ENCODE results near the gene SLX4IP. TPM values are rescaled to one million over a fixed set of nuclear protein-coding genes. Genes with fewer than 3 reads are reported as not detected.
A peak's percentile ranks its signal among the peaks of the same experiment; 100 is the strongest.

Gene SLX4IP
- total RNA-seq, 1 donor from 2014 or later = 2.6 TPM

DNA sequence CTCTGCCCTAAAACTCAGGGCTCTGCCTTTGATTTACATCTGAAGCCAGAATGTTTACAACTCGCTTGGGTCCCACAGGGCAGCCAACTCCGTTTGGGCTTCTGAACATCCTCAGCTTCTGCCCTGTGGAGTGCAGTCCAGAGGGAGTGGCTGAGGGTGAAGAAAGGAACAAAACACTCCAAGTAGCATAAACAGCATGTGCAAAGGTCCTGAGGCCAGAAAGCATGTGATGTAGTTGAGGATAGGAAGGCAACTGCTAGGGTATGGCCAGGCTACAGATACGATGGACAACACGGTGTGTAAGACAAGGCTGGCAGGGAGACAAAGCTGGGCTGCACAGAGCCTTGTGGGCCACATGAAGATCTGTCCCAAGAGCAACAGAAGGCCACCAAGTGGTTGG, 226.2 kb downstream of the SLX4IP start:
- DNase-seq (ENCODE audit: low read depth in 2 of 2) = no peak

DNA sequence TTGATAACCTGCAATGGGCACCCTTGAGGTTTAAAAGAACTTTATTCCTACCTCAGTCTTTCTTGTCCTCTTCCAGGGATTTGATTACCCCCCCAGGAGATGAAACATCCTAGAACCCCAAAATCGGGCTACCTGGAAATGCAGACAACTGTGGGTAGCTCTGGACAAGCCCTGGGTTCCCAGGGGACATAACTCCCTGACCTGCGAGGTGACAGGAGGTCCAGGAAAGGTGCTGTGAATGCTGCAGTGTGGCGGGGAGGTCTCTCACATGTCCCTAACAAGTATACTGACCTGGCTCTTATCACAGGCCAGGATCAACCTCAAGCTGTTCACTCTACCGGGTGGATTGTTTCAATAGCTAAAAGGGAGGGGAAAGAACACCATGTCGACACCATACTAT, 227.0 kb downstream of the SLX4IP start:
- no peak for DNase-seq (ENCODE audit: low read depth in 2 of 2)

DNA sequence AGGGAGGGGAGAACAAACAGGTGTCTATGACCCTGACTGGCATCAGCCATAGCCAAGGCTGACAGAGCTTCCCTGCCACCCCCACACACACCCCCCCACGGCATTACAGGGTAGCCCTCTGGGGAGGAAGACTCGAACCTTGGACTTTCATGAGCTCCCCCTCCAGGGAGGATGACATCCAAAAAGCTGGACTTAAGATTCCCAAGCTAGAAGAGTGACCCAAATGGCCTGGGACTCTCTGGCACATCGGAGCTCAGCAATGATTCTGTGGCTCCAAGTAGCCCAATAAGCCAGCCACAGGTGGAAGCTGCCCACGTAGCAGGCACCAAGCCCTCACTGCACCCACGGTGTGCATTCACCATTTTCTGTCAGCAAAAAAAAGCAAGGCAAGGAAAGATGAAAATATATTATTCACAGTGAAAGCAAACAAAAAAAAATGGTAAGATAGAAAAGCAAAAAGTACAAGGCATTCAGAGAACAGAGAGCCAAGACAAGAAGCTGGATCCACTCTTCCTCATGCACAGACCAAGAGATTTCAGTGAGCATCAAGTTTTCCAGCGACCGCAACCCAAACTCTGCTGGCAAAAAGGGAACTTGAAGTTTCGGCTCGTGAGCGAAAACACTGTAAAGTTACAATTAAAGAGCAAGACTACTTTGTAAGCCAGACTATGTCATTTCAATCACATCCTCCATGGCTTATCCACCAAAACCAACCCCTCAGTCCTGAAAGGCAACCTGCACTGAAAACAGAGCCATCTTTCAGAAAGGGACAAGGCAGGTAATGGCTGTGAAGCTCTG, 227.8 kb downstream of the SLX4IP start:
- DNase-seq (ENCODE audit: low read depth in 2 of 2) = no peak

DNA sequence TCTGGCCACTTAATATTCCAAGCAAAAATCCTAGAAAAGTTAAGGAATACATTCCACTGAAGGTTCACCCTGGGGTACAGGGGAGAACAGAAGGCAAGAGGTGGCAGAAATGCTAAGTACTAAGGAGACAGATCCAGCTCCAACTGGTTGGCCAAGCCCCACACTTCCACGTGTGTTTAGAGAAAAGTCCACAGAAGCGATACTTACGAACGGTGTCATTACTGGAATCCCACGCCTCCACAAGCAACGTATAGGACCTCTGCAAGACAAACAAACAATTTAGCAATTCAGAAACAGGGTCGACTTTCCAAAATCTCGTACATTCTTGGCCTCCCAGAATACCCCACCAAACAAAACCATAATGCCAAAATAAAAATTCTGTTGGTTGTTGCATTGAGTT, 228.7 kb downstream of the SLX4IP start:
- DNase-seq (ENCODE audit: low read depth in 2 of 2) = no peak

DNA sequence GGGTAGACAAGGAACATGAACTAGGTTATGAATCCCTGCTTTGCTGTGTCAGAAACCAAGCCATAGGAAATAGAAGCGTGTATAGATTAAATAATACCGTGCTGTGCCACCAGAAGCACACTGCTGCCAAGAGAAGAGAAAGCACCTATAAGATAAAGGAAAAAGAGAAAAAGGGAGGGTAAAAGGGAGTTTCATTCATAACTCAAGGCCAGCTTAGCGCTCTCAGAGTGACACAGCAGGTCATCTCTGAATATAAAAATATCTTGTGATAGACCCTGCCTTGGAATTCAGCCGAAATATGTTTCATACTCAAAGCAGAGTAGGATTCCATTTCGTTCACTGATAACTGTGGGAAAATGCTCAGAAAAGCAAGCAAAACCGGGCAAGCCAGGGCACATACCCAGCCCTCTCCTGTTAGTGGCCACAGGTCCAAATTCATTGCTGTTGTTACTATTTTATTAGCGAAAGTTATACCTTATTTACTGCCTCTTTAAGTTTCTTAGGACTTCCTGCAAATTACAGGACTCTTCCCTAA, 230.0 kb downstream of the SLX4IP start:
- DNase-seq (ENCODE audit: low read depth in 2 of 2) = no peak

DNA sequence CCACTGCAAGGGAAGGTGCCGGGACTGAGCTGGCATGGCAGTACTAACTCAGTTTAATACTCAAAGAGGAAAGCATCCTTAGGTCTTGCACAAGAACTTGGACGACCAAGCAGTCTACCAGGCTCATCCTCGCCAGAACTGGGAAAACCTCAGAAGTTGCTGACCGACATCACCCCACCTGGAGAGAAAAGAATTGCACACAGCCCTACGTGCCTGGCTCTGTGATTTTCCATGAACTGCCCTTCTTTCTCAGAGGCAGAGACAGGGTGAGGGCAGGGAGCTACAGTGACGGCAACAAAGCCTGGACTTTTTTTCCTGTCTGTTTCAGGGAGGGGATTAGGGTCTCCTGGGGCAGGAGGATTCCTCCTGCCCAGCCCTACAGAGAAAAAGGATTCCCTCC, 230.7 kb downstream of the SLX4IP start:
- peak in 1 of 2 donors; percentile 45 for DNase-seq (ENCODE audit: low read depth in 2 of 2)

DNA sequence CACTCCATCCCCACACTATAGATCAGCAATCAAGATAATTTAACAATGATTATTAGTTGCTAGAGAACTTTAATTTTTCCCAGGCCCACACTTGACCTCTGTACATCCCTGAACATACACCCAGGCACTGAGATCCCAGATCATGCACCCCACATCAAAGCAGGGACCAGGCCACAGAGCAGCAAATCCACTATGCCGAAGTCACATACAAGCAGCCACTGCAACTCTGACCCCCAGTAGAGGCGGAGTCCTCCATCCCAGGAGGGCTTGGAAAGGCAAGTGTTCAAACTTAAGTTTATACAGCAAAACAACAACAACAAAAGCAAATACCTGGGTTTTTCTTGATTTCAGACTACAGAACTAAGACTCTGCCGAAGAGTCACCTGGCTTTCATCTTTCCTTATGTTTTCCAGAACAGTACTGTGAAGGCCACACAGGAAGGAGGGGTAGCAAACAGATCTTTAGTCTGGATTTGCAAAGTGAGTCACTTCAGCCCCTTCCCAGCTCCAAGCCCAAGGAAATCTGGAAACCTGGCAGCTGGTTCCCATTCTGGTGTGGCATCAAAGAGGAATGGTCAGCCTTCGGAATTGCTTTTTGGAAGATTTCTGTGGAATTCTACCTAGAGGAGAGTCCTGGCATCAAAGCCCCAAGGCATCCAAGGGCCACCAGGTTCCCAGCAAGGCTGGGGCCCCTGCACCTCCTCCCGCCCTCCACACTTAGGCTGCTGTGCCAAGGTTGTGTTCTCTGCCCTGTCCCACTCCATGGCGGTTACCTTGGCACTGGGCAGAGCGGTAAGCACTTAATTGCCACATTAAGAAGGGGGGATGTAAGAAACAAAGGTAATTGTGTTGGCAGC, 231.3 kb downstream of the SLX4IP start:
- DNase-seq (ENCODE audit: low read depth in 2 of 2) = peak in 1 of 2 donors; percentile 52

DNA sequence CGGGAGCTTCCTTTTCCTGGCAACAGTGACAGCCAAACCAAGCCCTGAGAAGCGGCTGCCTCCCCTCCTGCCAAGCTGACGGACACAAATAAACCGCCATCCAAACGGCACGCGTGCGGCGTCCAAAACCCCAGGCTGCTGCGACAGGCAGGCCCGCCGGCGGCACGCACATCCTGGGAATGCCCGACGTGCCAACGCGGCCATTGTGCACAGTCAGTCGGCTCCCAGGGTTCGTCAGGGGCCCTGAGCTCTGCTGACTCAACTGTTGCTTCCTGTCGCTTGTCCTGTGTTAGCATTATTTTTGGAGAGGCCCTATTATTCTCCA, 231.9 kb downstream of the SLX4IP start:
- peak; percentile 91 to 95 for DNase-seq (ENCODE audit: low read depth in 2 of 2)

DNA sequence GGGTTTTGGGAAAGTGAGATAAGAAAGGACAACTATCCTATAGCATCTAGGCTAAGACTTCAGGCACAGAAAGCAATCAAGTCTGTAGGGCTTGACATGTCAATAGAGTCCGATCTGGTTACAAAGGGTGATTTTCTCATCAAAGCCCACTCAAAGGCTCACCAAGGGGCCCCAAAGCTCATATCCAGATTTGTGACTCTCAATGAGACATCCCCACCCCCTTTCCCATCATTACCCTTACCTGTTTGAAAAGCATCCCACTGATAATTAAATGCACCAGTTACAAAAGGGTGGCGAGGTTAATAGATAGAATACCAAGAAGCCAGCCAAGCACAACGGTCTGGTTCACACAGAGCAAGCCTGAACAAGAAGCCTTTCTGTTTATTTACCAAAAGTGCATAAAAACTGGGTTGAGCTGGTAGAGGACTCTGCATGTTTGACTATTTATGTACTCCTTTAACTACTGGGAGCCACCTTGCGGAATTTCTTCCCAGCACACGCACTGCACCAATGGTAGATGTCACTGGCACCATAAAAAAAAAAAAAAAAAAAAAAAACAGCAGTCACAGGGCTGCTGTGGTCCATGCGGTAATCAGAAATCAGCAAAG, 232.6 kb downstream of the SLX4IP start:
- no peak for DNase-seq (ENCODE audit: low read depth in 2 of 2)

DNA sequence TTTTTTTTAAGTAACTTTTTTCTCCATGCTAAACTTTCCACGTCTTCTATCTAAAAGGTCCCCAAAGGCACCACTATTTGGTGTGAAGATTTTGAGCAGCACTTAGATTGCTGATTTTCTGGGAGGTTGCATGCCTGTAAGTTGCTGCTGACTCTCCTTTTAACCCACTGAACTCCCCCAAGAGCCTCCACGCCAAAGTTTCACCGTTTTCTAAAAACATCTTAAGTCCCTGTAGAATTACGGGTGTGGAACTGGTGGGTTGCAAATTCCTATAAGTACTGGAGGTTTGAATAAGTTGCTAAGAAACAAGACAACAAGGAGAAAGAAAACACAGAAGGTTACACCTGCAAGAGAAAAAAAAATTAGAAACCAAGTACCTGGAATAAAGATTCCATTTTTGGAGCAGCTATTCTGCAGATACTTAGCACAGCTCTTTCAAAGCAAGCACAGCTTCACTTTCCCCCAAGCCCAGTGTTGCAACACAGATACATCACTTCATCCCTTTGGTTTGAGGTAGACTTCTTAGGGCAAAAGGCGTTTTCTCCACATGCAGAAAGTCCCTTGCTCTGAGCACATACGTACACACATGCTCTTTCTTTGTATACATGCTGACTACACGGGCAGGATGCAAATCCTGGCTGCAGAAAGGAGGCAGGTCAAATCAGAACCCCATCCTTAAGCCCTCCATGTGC, 233.7 kb downstream of the SLX4IP start:
- no peak for DNase-seq (ENCODE audit: low read depth in 2 of 2)

DNA sequence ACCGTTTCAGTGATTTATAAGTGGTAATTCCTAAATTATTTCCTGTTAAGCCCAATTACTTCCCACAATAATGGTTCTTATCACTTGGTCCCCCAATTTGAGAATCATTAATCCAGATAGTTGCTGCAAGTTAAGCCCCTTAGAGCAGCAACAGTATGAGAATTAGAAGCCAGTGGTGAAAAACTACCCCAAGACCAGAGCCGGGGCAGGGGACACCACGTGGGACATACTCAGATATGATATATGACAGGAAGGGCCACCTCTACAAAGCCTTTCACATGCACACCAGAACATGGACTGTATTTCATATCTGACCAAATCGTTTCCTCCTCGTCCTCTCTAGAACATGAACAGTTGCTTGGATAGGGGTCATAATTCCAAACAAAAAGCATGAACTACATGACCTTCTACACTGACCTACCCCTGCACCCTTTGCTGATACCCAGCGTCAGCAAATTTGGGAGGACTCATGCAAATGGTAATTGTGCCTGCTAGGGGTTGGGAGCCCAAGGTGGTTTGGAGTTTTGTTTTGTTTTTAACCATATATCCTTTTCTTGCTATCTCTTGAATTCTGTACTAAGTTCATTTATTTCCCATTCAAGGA, 234.8 kb downstream of the SLX4IP start:
- DNase-seq (ENCODE audit: low read depth in 2 of 2) = peak in 1 of 2 donors; percentile 52

DNA sequence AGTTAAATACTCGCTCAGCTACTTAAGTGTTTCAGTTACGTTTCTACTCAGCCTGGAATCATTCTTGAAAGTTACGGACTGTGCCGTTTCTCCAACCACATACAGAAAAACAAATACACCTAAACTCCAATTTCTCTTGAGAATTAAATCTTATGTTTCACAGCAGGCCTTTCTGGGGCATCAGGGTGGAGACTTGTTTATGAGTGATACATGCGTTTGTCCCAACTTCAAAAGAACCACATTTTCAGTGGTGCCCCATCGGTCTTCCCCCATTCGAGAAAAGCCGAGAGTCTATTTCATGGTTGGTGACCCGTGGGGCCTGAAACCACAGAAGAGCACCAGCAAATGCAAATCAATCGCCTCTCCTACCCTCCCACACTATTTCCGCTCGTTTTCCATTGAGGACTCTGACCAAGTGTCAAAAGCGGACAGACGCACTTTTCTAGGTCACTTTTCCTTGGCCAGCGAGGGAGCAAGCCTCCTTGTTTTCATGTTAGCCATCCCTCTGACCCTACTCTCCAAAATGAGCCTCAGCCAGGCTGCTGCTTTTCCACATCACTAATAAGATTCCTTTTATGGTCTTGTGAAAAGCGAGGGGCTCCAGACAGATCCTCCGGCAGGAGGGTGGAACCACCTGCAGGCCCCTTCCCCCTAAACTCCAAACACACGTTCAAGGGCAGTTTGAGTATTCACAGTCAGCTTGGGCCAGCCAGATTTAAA, 235.6 kb downstream of the SLX4IP start:
- DNase-seq (ENCODE audit: low read depth in 2 of 2) = peak; percentile 55 to 61

DNA sequence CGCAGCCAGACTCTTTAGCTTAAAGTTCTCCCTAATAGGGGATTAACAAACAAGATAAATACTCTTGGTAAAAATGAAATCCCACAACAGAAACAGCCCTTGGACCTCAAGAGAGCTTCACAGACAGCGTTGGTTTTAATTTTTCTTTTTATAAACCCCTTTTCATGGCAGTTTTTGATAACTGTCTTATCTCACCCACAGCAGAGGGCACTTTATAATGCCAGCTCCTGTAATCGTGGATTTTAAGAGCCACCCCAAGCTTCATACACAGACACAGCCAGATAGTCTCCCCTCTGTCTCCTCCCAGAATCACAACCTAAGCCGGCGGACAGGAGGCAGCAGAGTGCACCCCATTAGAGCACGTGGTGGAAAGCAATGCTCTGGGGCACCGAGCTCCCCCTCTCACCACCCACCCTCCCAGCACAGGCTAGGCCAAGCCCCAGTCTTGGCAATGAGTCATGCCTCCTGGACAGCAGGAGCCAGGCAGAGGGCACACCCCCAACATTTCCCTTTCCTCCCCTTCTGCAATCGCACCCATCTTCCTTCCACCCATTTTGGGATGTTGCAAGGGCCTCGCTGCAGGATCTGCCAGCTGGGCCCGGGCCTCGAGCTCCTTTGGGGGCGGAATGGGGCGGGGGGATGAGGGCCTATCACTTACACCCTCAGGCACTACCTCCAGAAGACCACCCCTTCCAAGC, 236.3 kb downstream of the SLX4IP start:
- DNase-seq (ENCODE audit: low read depth in 2 of 2) = peak; percentile 84 to 95

DNA sequence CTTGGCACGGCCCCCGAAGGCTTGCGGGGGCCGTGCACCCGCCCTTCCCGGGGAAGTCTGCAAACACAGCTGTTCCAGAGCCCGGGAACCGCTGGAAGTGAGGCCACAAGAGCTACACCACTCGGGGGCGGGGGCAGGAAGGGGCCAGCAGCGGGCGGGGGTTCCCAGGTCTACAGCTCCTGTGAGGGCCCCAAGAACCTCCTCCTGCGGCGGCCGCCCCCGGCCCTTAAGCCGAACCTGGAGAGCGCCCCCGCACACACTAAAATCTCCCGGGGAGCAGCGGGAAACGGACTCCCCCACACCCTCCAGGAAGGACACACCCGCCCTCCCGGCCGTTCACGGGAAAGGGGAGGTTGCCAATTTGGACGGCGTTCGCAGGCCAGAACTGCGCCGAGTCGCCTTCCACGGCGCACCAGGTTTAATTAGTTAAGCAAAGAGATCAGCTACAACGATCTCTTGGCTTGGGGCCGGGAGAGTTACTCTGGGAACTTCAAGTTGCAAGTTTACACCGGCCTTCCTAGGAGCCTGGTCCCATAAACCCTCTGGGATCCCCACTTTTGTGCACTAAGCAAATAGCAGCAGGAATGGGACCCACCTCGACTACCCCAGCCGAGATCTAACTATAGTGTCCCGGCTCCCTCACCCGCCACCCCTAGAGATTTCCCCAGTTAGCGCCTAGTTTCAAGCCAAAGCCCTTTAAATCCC, 237.0 kb downstream of the SLX4IP start:
- DNase-seq (ENCODE audit: low read depth in 2 of 2) = peak in 1 of 2 donors; percentile 57

DNA sequence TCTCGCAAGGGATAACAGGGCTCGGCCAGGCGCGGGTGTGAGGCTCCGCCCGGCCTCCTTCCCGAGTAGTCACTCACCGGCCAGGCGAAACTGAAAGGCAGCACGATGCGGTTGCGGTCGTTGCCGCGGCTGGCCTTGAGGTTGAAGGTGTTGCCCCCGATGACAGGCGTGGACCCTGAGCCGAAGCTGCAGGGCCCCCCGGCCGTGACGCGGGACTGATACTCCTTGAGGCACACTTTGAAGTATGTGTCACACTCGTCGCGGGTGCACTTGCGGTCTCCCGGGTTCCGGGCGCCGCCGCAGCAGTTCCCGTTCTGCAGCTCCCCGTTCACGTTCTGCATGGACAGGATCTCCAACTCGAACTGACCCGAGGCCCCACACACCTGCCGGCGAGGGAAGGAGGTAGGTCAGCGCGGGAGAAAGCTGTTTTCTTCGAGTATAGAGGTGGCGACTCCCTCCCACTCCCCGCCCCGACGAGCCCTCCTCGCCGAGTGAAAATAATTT, 237.6 kb downstream of the SLX4IP start:
- DNase-seq (ENCODE audit: low read depth in 2 of 2) = peak; percentile 52 to 69

DNA sequence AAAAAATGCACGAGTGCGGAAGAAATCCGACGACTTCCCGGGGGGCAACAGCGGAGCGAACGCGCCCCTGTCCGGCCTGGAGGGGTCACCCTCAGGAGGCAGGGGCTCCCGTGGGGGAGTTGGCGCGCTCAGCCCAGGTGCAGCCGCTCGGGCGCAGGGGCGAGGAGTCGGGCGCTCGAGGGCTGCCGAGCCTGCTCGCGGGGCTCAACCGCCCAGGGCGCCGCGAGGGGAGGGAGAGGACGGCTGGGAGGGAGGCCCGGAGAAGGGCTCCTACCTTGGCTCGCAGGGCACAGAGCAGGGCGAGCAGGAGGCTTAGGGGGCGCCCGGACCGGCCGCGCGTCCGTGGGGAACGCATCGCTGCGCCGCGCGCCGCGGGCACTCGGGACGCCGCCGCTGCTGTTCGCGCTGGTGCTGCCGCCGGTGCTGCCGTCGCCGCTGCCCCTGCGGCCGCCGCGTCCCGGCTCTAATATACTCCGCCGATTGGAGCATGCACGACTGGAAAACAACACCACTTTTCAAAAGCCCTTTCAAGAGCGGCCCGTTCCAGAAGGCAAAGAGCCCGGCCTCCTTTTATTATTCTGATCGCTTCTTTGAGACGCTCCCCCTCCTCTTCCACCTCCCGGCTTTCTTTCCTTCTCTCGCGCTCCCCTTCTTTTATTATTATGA, 238.2 kb downstream of the SLX4IP start:
- DNase-seq (ENCODE audit: low read depth in 2 of 2) = peak in 1 of 2 donors; percentile 52

DNA sequence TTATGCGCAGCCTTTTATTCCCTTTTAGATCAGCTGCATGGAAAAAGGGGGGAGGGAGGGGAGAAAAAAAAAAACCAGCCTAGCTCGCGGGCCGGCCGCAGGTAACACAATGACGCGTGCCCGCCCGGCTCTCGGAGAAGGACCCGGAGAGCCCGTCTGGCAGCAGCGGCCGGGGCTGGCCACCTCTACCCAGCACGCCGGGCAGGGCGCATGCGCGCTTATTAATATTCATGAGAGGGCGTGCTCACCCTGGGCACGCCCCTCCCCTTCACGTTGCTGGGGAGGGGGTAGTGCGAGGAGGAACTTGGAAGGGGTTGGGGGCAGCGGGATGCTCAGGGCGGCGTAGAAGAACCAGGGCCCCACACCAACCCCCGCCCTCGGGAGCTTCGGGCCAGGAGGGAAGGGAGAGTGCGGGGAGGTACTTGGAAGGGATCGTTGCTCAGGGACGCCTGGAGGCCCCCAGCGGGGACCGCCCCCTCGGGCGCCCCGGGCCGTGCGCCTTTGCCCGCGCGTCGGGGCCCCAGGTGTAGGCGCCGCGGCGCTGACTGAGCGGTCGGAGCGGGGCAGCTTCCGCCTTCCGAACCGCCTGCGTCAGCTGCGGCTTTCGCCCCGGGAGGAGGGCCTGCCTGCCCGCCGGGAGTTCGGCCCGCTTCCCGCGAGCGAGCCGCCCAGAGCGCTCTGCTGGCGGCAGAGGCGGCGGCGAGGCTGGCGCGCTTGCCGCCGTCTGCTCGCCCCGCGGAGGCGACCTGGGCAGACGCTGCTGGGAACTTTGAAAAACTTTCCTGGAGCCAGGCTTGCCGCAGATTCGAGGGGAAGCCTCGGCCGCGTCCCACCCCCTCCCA, 239.0 kb downstream of the SLX4IP start, which contains the start of gene JAG1:
Gene JAG1, minus strand, starts transcription at position 158 of the 842 bp plus-strand sequence. CDS start 469 bp downstream, outside the sequence.
- DNase-seq (ENCODE audit: low read depth in 2 of 2) = peak; percentile 97 to 98
